HL-60 (cell line): Measurements from ENCODE around the gene TBCD.

Experiments
- GABPA ChIP-seq: IDR thresholded peaks from 2 replicates; pipeline ENCODE4 v1.6.1; 2012; ENCODE audit warnings: low read depth
- POLR2AphosphoS5 ChIP-seq: IDR thresholded peaks from 2 replicates; pipeline ENCODE4 v1.6.1; 2012; ENCODE audit warnings: low read depth
- REST ChIP-seq: IDR thresholded peaks from 2 replicates; pipeline ENCODE4 v1.6.1; 2012; ENCODE audit warnings: low read depth; ENCODE audit not compliant: insufficient replicate concordance
- SPI1 ChIP-seq: IDR thresholded peaks from 2 replicates; pipeline ENCODE4 v1.6.1; 2012; ENCODE audit warnings: low read depth, mild to moderate bottlenecking, borderline replicate concordance
- TF ChIP-seq, protein P1 (sequence below): IDR thresholded peaks from one replicate; pipeline ENCODE4 v1.5.1; 2011; ENCODE audit warnings: low read length, control low read depth, inconsistent platforms; ENCODE audit not compliant: insufficient read depth

DNA sequence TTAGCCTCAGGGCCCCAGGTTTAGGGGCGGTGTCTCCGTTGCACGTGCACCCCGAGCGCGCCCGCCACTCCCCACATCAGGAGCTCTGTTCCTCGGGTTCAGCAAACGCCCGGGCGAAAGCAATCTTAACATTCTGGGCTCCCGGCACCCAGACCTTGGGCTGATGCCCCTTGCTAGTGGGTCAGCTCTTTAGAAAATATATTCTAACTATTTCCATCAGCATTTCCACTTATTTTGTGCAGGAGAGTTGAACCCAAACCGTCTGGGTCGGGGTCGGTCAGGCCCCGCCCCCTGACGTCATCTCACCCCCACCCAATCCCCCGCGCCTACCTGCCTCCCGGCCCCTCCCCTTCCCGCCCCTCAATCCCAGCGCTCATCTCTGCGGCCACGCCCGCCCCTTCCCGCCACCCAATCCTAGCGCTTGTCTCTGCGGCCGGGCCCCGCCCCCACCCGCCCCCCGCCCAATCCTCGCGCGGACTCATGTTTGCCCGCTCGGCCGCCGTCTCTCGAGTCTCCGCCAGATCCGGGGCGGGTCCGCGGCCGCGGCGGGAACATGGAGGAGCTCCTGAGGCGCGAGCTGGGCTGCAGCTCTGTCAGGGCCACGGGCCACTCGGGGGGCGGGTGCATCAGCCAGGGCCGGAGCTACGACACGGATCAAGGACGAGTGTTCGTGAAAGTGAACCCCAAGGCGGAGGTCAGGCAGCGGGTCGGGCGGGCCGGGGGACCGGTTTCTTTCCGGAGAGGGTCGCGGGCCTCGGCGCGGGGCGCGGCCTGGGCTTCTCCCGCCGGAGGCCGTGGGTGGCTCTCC is 35.5 kb upstream of the TBCD start, which contains the start of gene FN3KRP:
- TF ChIP-seq, protein P1, sequence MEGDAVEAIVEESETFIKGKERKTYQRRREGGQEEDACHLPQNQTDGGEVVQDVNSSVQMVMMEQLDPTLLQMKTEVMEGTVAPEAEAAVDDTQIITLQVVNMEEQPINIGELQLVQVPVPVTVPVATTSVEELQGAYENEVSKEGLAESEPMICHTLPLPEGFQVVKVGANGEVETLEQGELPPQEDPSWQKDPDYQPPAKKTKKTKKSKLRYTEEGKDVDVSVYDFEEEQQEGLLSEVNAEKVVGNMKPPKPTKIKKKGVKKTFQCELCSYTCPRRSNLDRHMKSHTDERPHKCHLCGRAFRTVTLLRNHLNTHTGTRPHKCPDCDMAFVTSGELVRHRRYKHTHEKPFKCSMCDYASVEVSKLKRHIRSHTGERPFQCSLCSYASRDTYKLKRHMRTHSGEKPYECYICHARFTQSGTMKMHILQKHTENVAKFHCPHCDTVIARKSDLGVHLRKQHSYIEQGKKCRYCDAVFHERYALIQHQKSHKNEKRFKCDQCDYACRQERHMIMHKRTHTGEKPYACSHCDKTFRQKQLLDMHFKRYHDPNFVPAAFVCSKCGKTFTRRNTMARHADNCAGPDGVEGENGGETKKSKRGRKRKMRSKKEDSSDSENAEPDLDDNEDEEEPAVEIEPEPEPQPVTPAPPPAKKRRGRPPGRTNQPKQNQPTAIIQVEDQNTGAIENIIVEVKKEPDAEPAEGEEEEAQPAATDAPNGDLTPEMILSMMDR: no peak
- peak; percentile 76; the same call in 1 of the 2 replicates for TF ChIP-seq POLR2AphosphoS5
- no peak for TF ChIP-seq SPI1
- TF ChIP-seq GABPA: no peak
- no peak for TF ChIP-seq REST
